Neutrophil (primary cell): ENCODE measurements around the gene HSPA14.

Experiments used
- H3K27ac ChIP-seq: fragments of 200-600 bp; sonication (generic); 2 replicates; pipeline ENCODE4 v1.5.1; 2016; ENCODE audit warnings: mild to moderate bottlenecking, moderate library complexity
- H3K27me3 ChIP-seq: fragments of 200-600 bp; sonication (generic); 2 replicates; pipeline ENCODE4 v1.6.0; 2016; ENCODE audit warnings: mild to moderate bottlenecking
- H3K36me3 ChIP-seq: fragments of 200-600 bp; sonication (generic); 2 replicates; pipeline ENCODE4 v1.5.1; 2017
- H3K4me1 ChIP-seq, 2 experiments: fragments of 200-600 bp in 1 of 2; sonication (generic) in 1 of 2; 1 replicate in 1 of 2; 2 replicates in 1 of 2; pipeline versions ENCODE4 v1.5.1 to v1.6.1; 2013 to 2016; ENCODE audit warnings: low read depth in 1 of 2, low read length in 1 of 2, mild to moderate bottlenecking in 1 of 2, moderate library complexity in 1 of 2; ENCODE audit not compliant: control insufficient read depth in 1 of 2, insufficient read depth in 1 of 2
- H3K4me3 ChIP-seq, 2 experiments: fragments of 200-600 bp in 1 of 2; sonication (generic) in 1 of 2; 1 replicate in 1 of 2; 2 replicates in 1 of 2; pipeline ENCODE4 v1.5.1; 2013 to 2016; ENCODE audit warnings: low read depth in 1 of 2, low read length in 1 of 2, mild to moderate bottlenecking in 1 of 2, moderate library complexity in 1 of 2
- H3K9me3 ChIP-seq: fragments of 200-600 bp; sonication (generic); 2 replicates; pipeline ENCODE4 v1.5.1; 2016
- TF ChIP-seq, protein P1 (sequence below): fragments of 200-600 bp; sonication (generic); IDR thresholded peaks from 2 replicates; pipeline ENCODE4 v1.5.1; 2016; ENCODE audit warnings: antibody characterized with exemption

HSPA14 gene

DNA sequence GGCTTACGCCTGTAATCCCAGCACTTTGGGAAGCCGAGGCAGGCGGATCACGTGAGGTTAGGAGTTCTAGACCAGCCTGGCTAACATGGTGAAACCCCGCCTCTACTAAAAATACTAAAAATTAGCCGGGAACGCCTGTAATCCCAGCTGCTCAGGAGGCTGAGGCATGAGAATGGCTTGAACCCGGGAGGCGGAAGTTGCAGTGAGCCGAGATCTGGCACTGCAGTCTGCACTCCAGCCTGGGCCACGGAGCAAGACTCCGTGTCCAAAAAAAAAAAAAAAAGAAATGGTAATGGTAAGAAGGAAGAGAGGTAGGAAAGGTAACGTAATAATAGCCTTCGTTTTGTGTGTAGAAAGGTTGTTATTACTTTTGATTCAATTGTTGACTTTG, 1.2 kb downstream of the HSPA14 start:
- Histone ChIP-seq H3K4me1 (peaks cover 20% of the 10 kb centered on the region in 2 experiments), H3K27me3 (no peaks in the 10 kb centered on the region), H3K36me3 (peaks cover 34% of the 10 kb centered on the region), H3K27ac (peak overlapping the region; percentile 87), H3K4me3 (peak overlapping the region; percentile 84 to 99), H3K9me3 (no peaks in the 10 kb centered on the region)
- TF ChIP-seq, protein P1, sequence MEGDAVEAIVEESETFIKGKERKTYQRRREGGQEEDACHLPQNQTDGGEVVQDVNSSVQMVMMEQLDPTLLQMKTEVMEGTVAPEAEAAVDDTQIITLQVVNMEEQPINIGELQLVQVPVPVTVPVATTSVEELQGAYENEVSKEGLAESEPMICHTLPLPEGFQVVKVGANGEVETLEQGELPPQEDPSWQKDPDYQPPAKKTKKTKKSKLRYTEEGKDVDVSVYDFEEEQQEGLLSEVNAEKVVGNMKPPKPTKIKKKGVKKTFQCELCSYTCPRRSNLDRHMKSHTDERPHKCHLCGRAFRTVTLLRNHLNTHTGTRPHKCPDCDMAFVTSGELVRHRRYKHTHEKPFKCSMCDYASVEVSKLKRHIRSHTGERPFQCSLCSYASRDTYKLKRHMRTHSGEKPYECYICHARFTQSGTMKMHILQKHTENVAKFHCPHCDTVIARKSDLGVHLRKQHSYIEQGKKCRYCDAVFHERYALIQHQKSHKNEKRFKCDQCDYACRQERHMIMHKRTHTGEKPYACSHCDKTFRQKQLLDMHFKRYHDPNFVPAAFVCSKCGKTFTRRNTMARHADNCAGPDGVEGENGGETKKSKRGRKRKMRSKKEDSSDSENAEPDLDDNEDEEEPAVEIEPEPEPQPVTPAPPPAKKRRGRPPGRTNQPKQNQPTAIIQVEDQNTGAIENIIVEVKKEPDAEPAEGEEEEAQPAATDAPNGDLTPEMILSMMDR, result no peak

DNA sequence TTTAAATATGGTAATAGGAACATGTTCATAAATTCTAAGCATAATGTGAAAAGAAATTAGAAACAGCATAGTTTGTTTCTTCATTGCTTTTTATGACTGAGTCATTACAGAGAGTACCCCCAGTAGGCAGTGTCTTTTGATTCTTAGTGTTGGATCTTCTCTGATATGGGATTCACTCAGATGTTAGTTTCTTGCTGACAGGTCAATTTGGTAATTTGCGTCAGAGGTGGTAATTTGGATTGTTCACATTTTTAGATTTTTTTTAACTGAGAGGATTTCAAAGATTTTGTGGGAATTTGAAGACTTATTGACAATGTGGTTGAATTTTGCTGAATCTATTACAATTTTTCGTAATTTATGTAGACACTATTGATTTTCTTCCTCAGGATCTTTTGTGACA, 2.1 kb downstream of the HSPA14 start:
- Histone ChIP-seq H3K9me3 (no peaks in the 10 kb centered on the region), H3K36me3 (peaks cover 38% of the 10 kb centered on the region), H3K27ac (no peak overlapping the region), H3K4me1 (peaks cover 20% of the 10 kb centered on the region in 2 experiments), H3K4me3 (no peak overlapping the region), H3K27me3 (no peaks in the 10 kb centered on the region)
- TF ChIP-seq, protein P1, result no peak

DNA sequence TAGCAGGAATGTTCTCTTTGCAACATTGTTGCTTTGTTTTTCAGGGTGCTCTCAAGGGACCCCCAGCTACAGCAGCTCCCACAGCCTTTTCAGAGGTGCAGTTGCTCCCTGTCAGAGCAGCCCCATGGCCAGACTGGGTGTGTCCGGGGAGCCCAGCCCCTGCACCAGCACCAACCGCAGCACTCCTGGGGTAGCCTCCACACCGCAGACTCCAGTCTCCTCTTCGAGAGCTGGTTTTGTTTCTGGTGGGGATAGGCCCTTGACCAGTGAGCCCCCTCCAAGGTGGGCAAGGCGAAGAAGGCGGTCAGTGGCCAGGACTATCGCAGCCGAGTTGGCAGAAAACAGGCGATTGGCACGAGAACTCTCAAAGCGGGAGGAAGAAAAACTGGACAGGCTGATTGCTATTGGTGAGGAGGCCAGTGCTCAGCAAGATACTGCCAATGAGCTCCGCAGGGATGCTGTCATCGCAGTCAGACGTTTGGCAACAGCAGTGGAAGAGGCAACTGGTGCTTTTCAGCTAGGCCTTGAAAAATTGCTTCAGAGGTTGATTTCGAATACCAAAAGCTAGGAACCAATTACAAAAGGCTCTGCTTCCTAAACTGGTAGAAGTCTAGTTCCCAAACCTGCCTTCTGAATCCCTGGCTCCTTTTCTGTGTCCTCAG, 5.4 kb downstream of the HSPA14 start:
- Histone ChIP-seq H3K9me3 (no peaks in the 10 kb centered on the region), H3K4me1 (peaks cover 11 to 13% of the 10 kb centered on the region in 2 experiments), H3K27ac (no peak overlapping the region), H3K4me3 (no peak overlapping the region), H3K36me3 (peaks cover 38% of the 10 kb centered on the region), H3K27me3 (no peaks in the 10 kb centered on the region)
- TF ChIP-seq, protein P1, result no peak

DNA sequence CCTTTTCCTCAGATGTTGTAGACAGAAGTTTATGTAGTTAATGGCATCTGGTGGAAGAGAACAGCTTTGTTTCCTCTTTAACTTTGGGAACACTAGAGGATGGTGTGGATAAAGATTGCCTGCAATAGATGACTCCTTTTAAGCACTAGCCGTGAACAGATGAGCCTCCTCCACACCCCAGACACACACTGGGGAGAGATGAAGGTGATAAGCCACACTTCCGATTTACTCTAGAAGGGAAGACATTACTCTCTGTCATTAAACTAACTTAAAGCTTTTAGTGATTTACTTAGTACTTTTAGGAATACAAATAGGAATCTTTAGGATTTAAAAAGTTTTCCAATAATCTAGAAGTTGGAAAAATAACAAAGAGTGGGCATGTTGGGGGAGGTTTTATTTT, 6.8 kb downstream of the HSPA14 start:
- H3K27ac ChIP-seq, result no peak overlapping the region
- H3K4me1 ChIP-seq, result no peaks in the 10 kb centered on the region
- no peak overlapping the region for H3K4me3 ChIP-seq
- TF ChIP-seq, protein P1, result no peak
- H3K27me3 ChIP-seq, result no peaks in the 10 kb centered on the region
- peaks cover 49% of the 10 kb centered on the region for H3K36me3 ChIP-seq
- H3K9me3 ChIP-seq, result no peaks in the 10 kb centered on the region

DNA sequence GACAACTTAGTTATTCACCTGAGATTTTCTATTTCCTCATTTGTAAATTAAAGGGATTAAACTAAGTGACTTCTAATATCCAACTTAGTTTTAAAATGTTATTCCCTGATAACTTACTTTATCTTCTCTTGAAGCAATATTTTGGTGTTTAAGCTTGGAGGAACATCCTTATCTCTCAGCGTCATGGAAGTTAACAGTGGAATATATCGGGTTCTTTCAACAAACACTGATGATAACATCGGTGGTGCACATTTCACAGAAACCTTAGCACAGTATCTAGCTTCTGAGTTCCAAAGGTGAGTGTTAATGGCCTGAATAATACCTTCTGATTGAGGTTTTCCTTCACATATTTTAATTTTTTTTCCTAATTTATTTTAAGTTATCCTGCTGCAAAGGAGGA, 14.1 kb downstream of the HSPA14 start:
- TF ChIP-seq, protein P1, result no peak
- no peaks in the 10 kb centered on the region for H3K9me3 ChIP-seq
- no peaks in the 10 kb centered on the region for H3K27me3 ChIP-seq
- no peak overlapping the region for H3K27ac ChIP-seq
- H3K4me1 ChIP-seq, result no peaks in the 10 kb centered on the region
- no peak overlapping the region for H3K4me3 ChIP-seq
- peaks cover 32% of the 10 kb centered on the region for H3K36me3 ChIP-seq
